ENCODE results near the gene WDR88. TPM values are rescaled to one million over a fixed set of nuclear protein-coding genes. Genes with fewer than 3 reads are reported as not detected.
"Not testable (repeated sequence)": the region's sequence is repeated elsewhere in the genome, so short reads cannot be mapped to it uniquely, and the experiment has no call there.

Gene WDR88
- polyA plus RNA-seq, 1 donor (not counting 4 experiments of a cell fraction or from before 2014, with no cell fraction given), result not detected

- H3K27me3 ChIP-seq (ENCODE audit: control insufficient read depth, extremely low read depth, insufficient read depth, low read length), result peaks cover 14% of the 10 kb centered on the region
- H2AFZ ChIP-seq (ENCODE audit: control insufficient read depth, low read length), result no peak overlapping the region
- H4K20me1 ChIP-seq (ENCODE audit: control insufficient read depth, extremely low read depth, insufficient read depth, low read length), result no peaks in the 10 kb centered on the region
- H3K27ac ChIP-seq (ENCODE audit: control insufficient read depth, insufficient read depth, low read length), result no peak overlapping the region
- DNase-seq (ENCODE audit: low read depth, low spot score), result no peak
- H3K9me3 ChIP-seq (ENCODE audit: control insufficient read depth, low read depth, low read length), result no peaks in the 10 kb centered on the region
- TF ChIP-seq CTCF (optimal IDR thresholded peaks at IDR 0.05 in 1 of 3, IDR thresholded peaks at IDR 0.05 in 1 of 3, conservative IDR thresholded peaks at IDR 0.05 in 1 of 3; ENCODE audit: extremely low read depth in 1 of 3, insufficient read depth in 2 of 3, low read length in 3 of 3), result no peak
- H3K4me3 ChIP-seq (ENCODE audit: control insufficient read depth in 2 of 3, extremely low read depth in 1 of 3, insufficient read depth in 2 of 3, low read depth in 1 of 3, low read length in 3 of 3), result no peak overlapping the region
- H3K4me1 ChIP-seq (ENCODE audit: control insufficient read depth, extremely low read depth, insufficient read depth, low read length), result no peaks in the 10 kb centered on the region
- no peak overlapping the region for H3K4me2 ChIP-seq (ENCODE audit: control insufficient read depth, extremely low read depth, insufficient read depth, low read depth, low read length)
- H3K36me3 ChIP-seq (ENCODE audit: control insufficient read depth in 2 of 2, extremely low read depth in 1 of 2, insufficient read depth in 2 of 2, low read length in 2 of 2), result no peaks in the 10 kb centered on the region
- H3K9me1 ChIP-seq (ENCODE audit: control insufficient read depth, extremely low read depth, insufficient read depth, low read length), result no peaks in the 10 kb centered on the region
- dilution Hi-C loops (cut with MboI; ENCODE audit: extremely low pct_ligation_motif_present, low sequenced_read_pairs), result no loop called here
- H3K79me2 ChIP-seq (ENCODE audit: control insufficient read depth, insufficient read depth, low read length), result no peaks in the 10 kb centered on the region
- FAIRE-seq, result no peak
- H3K9ac ChIP-seq (ENCODE audit: control insufficient read depth, extremely low read depth, insufficient read depth, low read length), result no peak overlapping the region
These were observed 57.5 kb downstream of the WDR88 start for GRCh38 chr19:33189453-33189852.

- H3K27ac ChIP-seq (ENCODE audit: control insufficient read depth, insufficient read depth, low read length); H3K9ac ChIP-seq (ENCODE audit: control insufficient read depth, extremely low read depth, insufficient read depth, low read length); H4K20me1 ChIP-seq (ENCODE audit: control insufficient read depth, extremely low read depth, insufficient read depth, low read length); FAIRE-seq; H3K4me2 ChIP-seq (ENCODE audit: control insufficient read depth, extremely low read depth, insufficient read depth, low read depth, low read length); dilution Hi-C loops (cut with MboI; ENCODE audit: extremely low pct_ligation_motif_present, low sequenced_read_pairs); H2AFZ ChIP-seq (ENCODE audit: control insufficient read depth, low read length); H3K36me3 ChIP-seq (ENCODE audit: control insufficient read depth in 2 of 2, extremely low read depth in 1 of 2, insufficient read depth in 2 of 2, low read length in 2 of 2); H3K4me3 ChIP-seq (ENCODE audit: control insufficient read depth in 2 of 3, extremely low read depth in 1 of 3, insufficient read depth in 2 of 3, low read depth in 1 of 3, low read length in 3 of 3); DNase-seq (ENCODE audit: low read depth, low spot score); H3K79me2 ChIP-seq (ENCODE audit: control insufficient read depth, insufficient read depth, low read length); H3K9me1 ChIP-seq (ENCODE audit: control insufficient read depth, extremely low read depth, insufficient read depth, low read length); H3K4me1 ChIP-seq (ENCODE audit: control insufficient read depth, extremely low read depth, insufficient read depth, low read length); H3K9me3 ChIP-seq (ENCODE audit: control insufficient read depth, low read depth, low read length): not testable (repeated sequence)
- H3K27me3 ChIP-seq (ENCODE audit: control insufficient read depth, extremely low read depth, insufficient read depth, low read length), result peaks cover 14% of the 10 kb centered on the region
These were observed 59.2 kb downstream of the WDR88 start for GRCh38 chr19:33191092-33191491.

GRCh38 chr19:33191501-33191900 lies 59.6 kb downstream of the WDR88 start:
- no peak overlapping the region for H3K9ac ChIP-seq (ENCODE audit: control insufficient read depth, extremely low read depth, insufficient read depth, low read length)
- H3K27me3 ChIP-seq (ENCODE audit: control insufficient read depth, extremely low read depth, insufficient read depth, low read length), result peaks cover 14% of the 10 kb centered on the region
- no peaks in the 10 kb centered on the region for H3K79me2 ChIP-seq (ENCODE audit: control insufficient read depth, insufficient read depth, low read length)
- TF ChIP-seq EZH2 (IDR thresholded peaks at IDR 0.05; ENCODE audit: low read length) (no peak), CTCF (optimal IDR thresholded peaks at IDR 0.05 in 1 of 3, IDR thresholded peaks at IDR 0.05 in 1 of 3, conservative IDR thresholded peaks at IDR 0.05 in 1 of 3; ENCODE audit: extremely low read depth in 1 of 3, insufficient read depth in 2 of 3, low read length in 3 of 3) (no peak)
- no peaks in the 10 kb centered on the region for H3K36me3 ChIP-seq (ENCODE audit: control insufficient read depth in 2 of 2, extremely low read depth in 1 of 2, insufficient read depth in 2 of 2, low read length in 2 of 2)
- dilution Hi-C loops (cut with MboI; ENCODE audit: extremely low pct_ligation_motif_present, low sequenced_read_pairs), result no loop called here
- no peak overlapping the region for H2AFZ ChIP-seq (ENCODE audit: control insufficient read depth, low read length)
- DNase-seq (ENCODE audit: low read depth, low spot score) (no peak), FAIRE-seq (no peak)
- no peak overlapping the region for H3K4me2 ChIP-seq (ENCODE audit: control insufficient read depth, extremely low read depth, insufficient read depth, low read depth, low read length)
- no peaks in the 10 kb centered on the region for H4K20me1 ChIP-seq (ENCODE audit: control insufficient read depth, extremely low read depth, insufficient read depth, low read length)
- no peak overlapping the region for H3K4me3 ChIP-seq (ENCODE audit: control insufficient read depth in 2 of 3, extremely low read depth in 1 of 3, insufficient read depth in 2 of 3, low read depth in 1 of 3, low read length in 3 of 3)
- no peaks in the 10 kb centered on the region for H3K9me1 ChIP-seq (ENCODE audit: control insufficient read depth, extremely low read depth, insufficient read depth, low read length)
- H3K4me1 ChIP-seq (ENCODE audit: control insufficient read depth, extremely low read depth, insufficient read depth, low read length), result peaks cover 3% of the 10 kb centered on the region
- no peak overlapping the region for H3K27ac ChIP-seq (ENCODE audit: control insufficient read depth, insufficient read depth, low read length)
- H3K9me3 ChIP-seq (ENCODE audit: control insufficient read depth, low read depth, low read length), result no peaks in the 10 kb centered on the region

Measured in keratinocyte (primary cell).